H1 (cell line): ENCODE measurements around the gene EPB41L1. TPM values are rescaled to one million over a fixed set of nuclear protein-coding genes. Genes with fewer than 3 reads are reported as not detected.

Source experiments
- CTCF ChIA-PET: fragments of 300-600 bp; sonication (Branson Sonifier 250); formaldehyde crosslinking; loops from one replicate; lab custom pipeline; 2021; ENCODE audit not compliant: partially characterized antibody; lab: Charles Lee
- POLR2A ChIA-PET: fragments of 300-600 bp; sonication (Branson Sonifier 250); formaldehyde crosslinking; loops from one replicate; lab custom pipeline; 2021; ENCODE audit warnings: inconsistent platforms; ENCODE audit not compliant: partially characterized antibody; lab: Charles Lee
- DNase-seq, 2 experiments: peaks; one replicate each; pipeline versions ENCODE4 v3.0.0 to v3.0.0-alpha.2; 2010 to 2022; ENCODE audit warnings: low spot score in 2 of 2, low read depth in 1 of 2, mixed read lengths in 1 of 2
- FAIRE-seq: peaks from 2 replicates; lab custom pipeline; 2011; peaks lifted over from hg19 to GRCh38; lab: Jason Lieb, UNC
- H2AFZ ChIP-seq: 2 replicates; pipeline ENCODE4 v1.8.1; 2012; ENCODE audit warnings: low read length, inconsistent platforms
- H2AK5ac ChIP-seq: 2 replicates; pipeline ENCODE4 v1.6.1; 2013; ENCODE audit warnings: low read depth, low read length
- H2BK120ac ChIP-seq: replicated peaks from 2 replicates; pipeline ENCODE3; 2013; ENCODE audit warnings: low read depth, low read length, inconsistent platforms
- H2BK12ac ChIP-seq: 2 replicates; pipeline ENCODE4 v1.6.1; 2013; ENCODE audit warnings: low read depth, low read length
- H2BK15ac ChIP-seq: 2 replicates; pipeline ENCODE4 v1.6.1; 2013; ENCODE audit warnings: low read length
- H2BK20ac ChIP-seq: 2 replicates; pipeline ENCODE4 v1.6.1; 2013; ENCODE audit warnings: low read length
- H2BK5ac ChIP-seq: 2 replicates; pipeline ENCODE4 v1.6.1; 2013; ENCODE audit warnings: low read depth, low read length
- H3K14ac ChIP-seq: 2 replicates; pipeline ENCODE4 v1.6.1; 2013; ENCODE audit warnings: inconsistent platforms; ENCODE audit not compliant: insufficient read length
- H3K18ac ChIP-seq: 2 replicates; pipeline ENCODE4 v1.6.1; 2013; ENCODE audit warnings: low read length; ENCODE audit errors: extremely low read depth
- H3K23ac ChIP-seq: 2 replicates; pipeline ENCODE4 v1.6.1; 2013; ENCODE audit warnings: inconsistent platforms; ENCODE audit not compliant: insufficient read length
- H3K23me2 ChIP-seq: 2 replicates; pipeline ENCODE4 v1.6.1; 2013; ENCODE audit warnings: low read depth, low read length
- H3K27ac ChIP-seq: 2 replicates; pipeline ENCODE4 v1.6.1; 2011; ENCODE audit warnings: low read depth, low read length, inconsistent platforms
- H3K27me3 ChIP-seq, 4 experiments: replicated peaks in 1 of 4; 1 replicate in 1 of 4; 2 replicates in 3 of 4; pipeline versions ENCODE4 v1.6.1 to v1.8.1; 2011 to 2013; ENCODE audit warnings: low read length in 3 of 4, mild to moderate bottlenecking in 3 of 4, inconsistent platforms in 2 of 4, mixed read lengths in 2 of 4, moderate library complexity in 1 of 4; ENCODE audit not compliant: control insufficient read depth in 3 of 4, insufficient read depth in 3 of 4; ENCODE audit errors: extremely low read depth in 1 of 4
- H3K36me3 ChIP-seq, 4 experiments: 2 replicates each; pipeline versions ENCODE4 v1.6.1 to v1.8.1; 2011 to 2013; ENCODE audit warnings: mild to moderate bottlenecking in 4 of 4, low read length in 3 of 4, moderate library complexity in 2 of 4, control low read depth in 1 of 4, inconsistent platforms in 1 of 4; ENCODE audit not compliant: insufficient read depth in 4 of 4, control insufficient read depth in 2 of 4
- H3K4ac ChIP-seq: replicated peaks from 2 replicates; pipeline ENCODE3; 2013; ENCODE audit warnings: low read length, low read depth, mixed read lengths, inconsistent platforms; ENCODE audit not compliant: insufficient read length
- H3K4me1 ChIP-seq, 4 experiments: replicated peaks in 1 of 4; 1 replicate in 1 of 4; 2 replicates in 3 of 4; pipeline versions ENCODE4 v1.6.1 to v1.8.1; 2011 to 2013; ENCODE audit warnings: low read length in 3 of 4, inconsistent platforms in 2 of 4, mixed read lengths in 1 of 4; ENCODE audit not compliant: insufficient read depth in 4 of 4, control insufficient read depth in 3 of 4
- H3K4me2 ChIP-seq, 2 experiments: 2 replicates each; pipeline versions ENCODE4 v1.6.1 to v1.8.1; 2011 to 2013; ENCODE audit warnings: low read depth in 2 of 2, low read length in 2 of 2, control low read depth in 1 of 2, inconsistent platforms in 1 of 2, mild to moderate bottlenecking in 1 of 2; ENCODE audit not compliant: insufficient read depth in 1 of 2
- H3K4me3 ChIP-seq, 4 experiments: fragments of 200-600, 300-600 bp in 1 of 4; sonication (generic), shearing (Covaris generic), sonication (Bioruptor Twin) in 1 of 4; 2 replicates each; pipeline versions ENCODE4 v1.5.1 to v1.8.1; 2011 to 2016; ENCODE audit warnings: low read length in 4 of 4, low read depth in 3 of 4, control low read depth in 2 of 4, inconsistent platforms in 2 of 4, mild to moderate bottlenecking in 2 of 4, mixed read lengths in 1 of 4, moderate library complexity in 1 of 4; ENCODE audit not compliant: insufficient read depth in 2 of 4; ENCODE audit errors: extremely low read depth in 1 of 4
- H3K56ac ChIP-seq: replicated peaks from 2 replicates; pipeline ENCODE3; 2013; ENCODE audit warnings: low read depth, mild to moderate bottlenecking, mixed read lengths, low read length, inconsistent platforms; ENCODE audit not compliant: insufficient read length
- H3K79me1 ChIP-seq: 2 replicates; pipeline ENCODE4 v1.6.1; 2013; ENCODE audit warnings: low read depth, low read length, control low read depth
- H3K79me2 ChIP-seq, 2 experiments: 2 replicates each; pipeline versions ENCODE4 v1.6.1 to v1.8.1; 2012 to 2013; ENCODE audit warnings: low read length in 2 of 2, mild to moderate bottlenecking in 2 of 2, inconsistent platforms in 1 of 2; ENCODE audit not compliant: insufficient read depth in 2 of 2, control insufficient read depth in 1 of 2
- H3K9ac ChIP-seq, 4 experiments: replicated peaks in 1 of 4; 1 replicate in 1 of 4; 2 replicates in 3 of 4; pipeline versions ENCODE4 v1.6.1 to v1.8.1; 2011 to 2013; ENCODE audit warnings: low read depth in 3 of 4, low read length in 3 of 4, control low read depth in 2 of 4, mild to moderate bottlenecking in 2 of 4, moderate library complexity in 2 of 4, inconsistent platforms in 1 of 4; ENCODE audit errors: extremely low read depth in 1 of 4
- H3K9me3 ChIP-seq, 2 experiments: 2 replicates each; pipeline versions ENCODE4 v1.6.1 to v1.8.1; 2012 to 2013; ENCODE audit warnings: mild to moderate bottlenecking in 2 of 2, moderate library complexity in 2 of 2, control low read depth in 1 of 2, inconsistent platforms in 1 of 2, low read depth in 1 of 2, low read length in 1 of 2, mixed read lengths in 1 of 2; ENCODE audit not compliant: insufficient read depth in 2 of 2
- H4K20me1 ChIP-seq, 2 experiments: replicated peaks in 1 of 2; 2 replicates each; pipeline versions ENCODE3 to v1.8.1; 2011 to 2013; ENCODE audit warnings: inconsistent platforms in 2 of 2, low read length in 2 of 2, mild to moderate bottlenecking in 1 of 2; ENCODE audit not compliant: insufficient read depth in 2 of 2, control insufficient read depth in 1 of 2
- H4K5ac ChIP-seq: 2 replicates; pipeline ENCODE4 v1.6.1; 2013; ENCODE audit warnings: low read length, low read depth, mixed read lengths, inconsistent platforms; ENCODE audit not compliant: insufficient read length
- H4K8ac ChIP-seq: 2 replicates; pipeline ENCODE4 v1.8.0; 2013; ENCODE audit warnings: mild to moderate bottlenecking, moderate library complexity, low read length, inconsistent platforms; ENCODE audit not compliant: insufficient read depth; ENCODE audit errors: extremely low read depth
- H4K91ac ChIP-seq: replicated peaks from 2 replicates; pipeline ENCODE3; 2013; ENCODE audit warnings: low read length, mixed read lengths, inconsistent platforms; ENCODE audit not compliant: insufficient read length
- CTCF ChIP-seq, 3 experiments: IDR thresholded peaks; 1 replicate in 2 of 3; 2 replicates in 1 of 3; pipeline versions ENCODE4 v1.5.1 to v1.6.1; 2011; ENCODE audit warnings: low read length in 3 of 3, mild to moderate bottlenecking in 3 of 3, inconsistent platforms in 2 of 3, low read depth in 1 of 3, moderate library complexity in 1 of 3; ENCODE audit not compliant: insufficient read depth in 1 of 3; ENCODE audit errors: control extremely low read depth in 1 of 3
- RAD21 ChIP-seq, 2 experiments: IDR thresholded peaks in 1 of 2; conservative IDR thresholded peaks in 1 of 2; 2 replicates each; pipeline ENCODE4 v1.6.1; 2011; ENCODE audit warnings: low read depth in 2 of 2, low read length in 2 of 2, improper control_type of control experiment in 1 of 2, inconsistent platforms in 1 of 2, mild to moderate bottlenecking in 1 of 2, moderate library complexity in 1 of 2
- TBP ChIP-seq: IDR thresholded peaks from 2 replicates; pipeline ENCODE4 v1.6.1; 2011; ENCODE audit warnings: low read depth, low read length, improper control_type of control experiment
- WGBS, 2 experiments: shearing (Covaris generic) in 1 of 2; methylation state at CpG; one replicate each; pipeline versions ENCODE4 v1.1.6 to v1.1.7; 2013 to 2015; ENCODE audit warnings: low lambda C conversion rate in 2 of 2, mixed read lengths in 2 of 2, inconsistent platforms in 1 of 2, low coverage in 1 of 2, missing lambda C conversion rate in 1 of 2; ENCODE audit not compliant: insufficient replicate concordance in 2 of 2, insufficient coverage in 1 of 2, insufficient read length in 1 of 2; ENCODE audit errors: extremely low coverage in 1 of 2, missing lambda C conversion rate in 1 of 2; 5-methylcytosine and 5-hydroxymethylcytosine counted together
- polyA plus RNA-seq, 7 experiments: library from polyadenylated mRNA; depleted of rRNA in 3 of 7; stranded (reverse) in 5 of 7; unstranded in 2 of 7; fragments of >200 nt in 5 of 7; fragments of 200-250 nt in 2 of 7; gene quantifications; 1 replicate in 5 of 7; 2 replicates in 1 of 7; 4 replicates in 1 of 7; pipeline versions ENCODE4 v1.2.1 to v1.2.3, GENCODE V29; 2011 to 2013; ENCODE audit warnings: missing spikeins in 2 of 7, mixed read lengths in 2 of 7
- total RNA-seq: library from RNA; stranded (reverse); fragmentation: NEBNext Ultra II Directional; extraction: Animal tissue kit (Norgen Biotek cat#: 25700); gene quantifications from 2 replicates; pipeline ENCODE4 v1.2.1, GENCODE V29; 2021

The EPB41L1 gene
- total and polyA plus RNA-seq, 2 of the 8 experiments (the other 6 are each of a cell fraction or from before 2014, with no cell fraction given): 14.8 to 36.0 TPM

GRCh38 chr20:36267605-36268381 lies 113.3 kb downstream of the EPB41L1 start:
- Histone ChIP-seq H2BK12ac (no peak overlapping the region; the same call in 1 of the 2 replicates), H4K8ac (no peak overlapping the region; the same call in 1 of the 2 replicates), H2BK5ac (no peak overlapping the region), H3K4me1 (peaks cover 0 to 2% (median 0%) of the 10 kb centered on the region in 4 experiments; a peak in 3 of 7 replicates), H3K9ac (no peak overlapping the region), H3K23me2 (no peaks in the 10 kb centered on the region), H3K9me3 (no peaks in the 10 kb centered on the region), H3K14ac (no peak overlapping the region), H3K79me1 (no peaks in the 10 kb centered on the region), H2AK5ac (no peak overlapping the region), H3K23ac (no peak overlapping the region), H3K4ac (no peak overlapping the region), H4K20me1 (no peaks in the 10 kb centered on the region), H2BK20ac (no peak overlapping the region), H2BK120ac (no peak overlapping the region), H3K36me3 (no peaks in the 10 kb centered on the region), H3K4me2 (no peak overlapping the region), H3K27ac (no peak overlapping the region), H3K27me3 (no peaks in the 10 kb centered on the region), H4K5ac (no peak overlapping the region), H2BK15ac (no peak overlapping the region), H2AFZ (no peak overlapping the region), H3K79me2 (no peaks in the 10 kb centered on the region), H4K91ac (no peak overlapping the region), H3K4me3 (no peak overlapping the region), H3K56ac (no peak overlapping the region), H3K18ac (peak overlapping the region; percentile 24; the same call in 1 of the 2 replicates)
- no peak for DNase-seq
- ChIA-PET CTCF (interaction anchor here (0.6 to 2.6 kb wide), 15 partner anchors 9 to 171 kb away, joined by 3 to 10 read pairs (median 3); no protein-coding TSS in a partner anchor), POLR2A (interaction anchor here (1.9 kb wide), 1 partner anchor 12 kb away, joined by 6 read pairs; no protein-coding TSS in a partner anchor)
- TF ChIP-seq TBP (no peak), RAD21 (IDR thresholded peaks at IDR 0.05 in 1 of 2, conservative IDR thresholded peaks at IDR 0.05 in 1 of 2; ENCODE audit: low read depth in 2 of 2, low read length in 2 of 2) (peak in 1 of 2 experiments; percentile 3; a peak in 1 of 4 replicates), CTCF (IDR thresholded peaks at IDR 0.05; ENCODE audit: control extremely low read depth in 1 of 3, insufficient read depth in 1 of 3, low read depth in 1 of 3, low read length in 3 of 3) (peak in 2 of 3 experiments; percentile 9 to 33; a peak in 2 of 4 replicates)
- no peak for FAIRE-seq
- WGBS, 2 experiments: 85% methylated on average over 24 of the region's 24 CpGs; no CpG with 5 or more reads in 1 of the 2 experiments
